K562 (cell line): ENCODE measurements around the gene TGM5. TPM values are rescaled to one million over a fixed set of nuclear protein-coding genes. Genes with fewer than 3 reads are reported as not detected.

Source experiments
- BMI1 ChIP-seq: fragments of 150-350 bp; IDR thresholded peaks from 2 replicates; pipeline ENCODE4 v1.6.1; 2014; ENCODE audit warnings: low read length
- DACH1 ChIP-seq: fragments of 450-650 bp; IDR thresholded peaks from 2 replicates; pipeline ENCODE4 v1.6.1; 2018; ENCODE audit not compliant: partially characterized antibody
- FUS ChIP-seq: fragments of 200-400 bp; formaldehyde crosslinking; optimal IDR thresholded peaks from 2 replicates; pipeline ENCODE3; 2017; ENCODE audit warnings: low read depth, low read length
- HNRNPK ChIP-seq: fragments of 200-400 bp; formaldehyde crosslinking; IDR thresholded peaks from one replicate; pipeline ENCODE4 v1.6.1; 2018; ENCODE audit warnings: mild to moderate bottlenecking, low read depth, low read length; ENCODE audit not compliant: poor library complexity, severe bottlenecking
- HNRNPL ChIP-seq: fragments of 200-400 bp; formaldehyde crosslinking; IDR thresholded peaks from 2 replicates; pipeline ENCODE4 v1.6.1; 2017; ENCODE audit warnings: low read depth, mild to moderate bottlenecking, low read length
- HNRNPUL1 ChIP-seq: fragments of 200-400 bp; formaldehyde crosslinking; IDR thresholded peaks from 2 replicates; pipeline ENCODE4 v1.6.1; 2017; ENCODE audit warnings: low read length
- JUN ChIP-seq, 2 experiments: sonication (generic) in 1 of 2; formaldehyde crosslinking in 1 of 2; IDR thresholded peaks; 2 replicates each; pipeline versions ENCODE4 v1.6.1 to v1.8.0; 2012 to 2022; ENCODE audit warnings: borderline replicate concordance in 2 of 2, mild to moderate bottlenecking in 2 of 2, improper control_type of control experiment in 1 of 2, low read depth in 1 of 2, low read length in 1 of 2, missing genetic modification reagents in 1 of 2
- KLF13 ChIP-seq: fragments of 450-650 bp; IDR thresholded peaks from 2 replicates; pipeline ENCODE4 v1.6.1; 2016; ENCODE audit warnings: missing genetic modification characterization, low read depth, mild to moderate bottlenecking, missing compliant biosample characterization, moderate library complexity, borderline replicate concordance
- KLF6 ChIP-seq: fragments of 250-450 bp; sonication (Bioruptor Pico); IDR thresholded peaks from 2 replicates; pipeline ENCODE4 v1.4.0; 2020; ENCODE audit warnings: mild to moderate bottlenecking, moderate library complexity, borderline replicate concordance
- MEF2A ChIP-seq: IDR thresholded peaks from 2 replicates; pipeline ENCODE4 v1.6.1; 2011; ENCODE audit warnings: low read depth, mild to moderate bottlenecking, low read length, moderate library complexity; ENCODE audit not compliant: control insufficient read depth
- NBN ChIP-seq: fragments of 450-650 bp; IDR thresholded peaks from 2 replicates; pipeline ENCODE4 v1.6.1; 2016; ENCODE audit warnings: low read depth, mild to moderate bottlenecking
- NCOA1 ChIP-seq: fragments of 450-650 bp; IDR thresholded peaks from 2 replicates; pipeline ENCODE4 v1.6.1; 2016; ENCODE audit warnings: low read depth
- SOX6 ChIP-seq: fragments of 450-650 bp; IDR thresholded peaks from 2 replicates; pipeline ENCODE4 v1.6.1; 2014; ENCODE audit warnings: mild to moderate bottlenecking
- TAF1 ChIP-seq: IDR thresholded peaks from 2 replicates; pipeline ENCODE4 v1.6.1; 2011; ENCODE audit warnings: mild to moderate bottlenecking, low read length, moderate library complexity; ENCODE audit not compliant: insufficient read depth, control insufficient read depth, severe bottlenecking; ENCODE audit errors: extremely low read depth
- TCF3 ChIP-seq: sonication (generic); formaldehyde crosslinking; IDR thresholded peaks from 2 replicates; pipeline ENCODE4 v1.4.0; 2020; ENCODE audit warnings: mild to moderate bottlenecking, missing genetic modification reagents
- TCFL5 ChIP-seq: fragments of 250-450 bp; sonication (Bioruptor Pico); conservative IDR thresholded peaks from 2 replicates; pipeline ENCODE4 v1.6.1; 2021; ENCODE audit warnings: mild to moderate bottlenecking, moderate library complexity, matching md5 sums
- ZBTB17 ChIP-seq: fragments of 450-650 bp; formaldehyde crosslinking; IDR thresholded peaks from 2 replicates; pipeline ENCODE4 v1.4.0; 2020; ENCODE audit warnings: mild to moderate bottlenecking
- polyA plus RNA-seq, 8 experiments: library from polyadenylated mRNA; depleted of rRNA in 4 of 8; stranded (reverse) in 5 of 8; unstranded in 3 of 8; fragments of >200 nt; fragmentation: Nextera tagmentation in 2 of 8; fragmentation: Illumina TruSeq in 1 of 8; extraction: Ambion mirVana in 2 of 8; extraction: Trizol in 1 of 8; gene quantifications; 2 replicates each; pipeline versions ENCODE4 v1.2.1 to v1.2.3, GENCODE V29; 2011 to 2014; ENCODE audit warnings: inconsistent platforms in 1 of 8, missing spikeins in 1 of 8
- total RNA-seq, 7 experiments: library from RNA; depleted of rRNA in 6 of 7; stranded (reverse); fragments of >200 nt in 6 of 7; fragmentation: Illumina TruSeq in 2 of 7; extraction: Trizol in 2 of 7; gene quantifications; 2 replicates each; pipeline versions ENCODE4 v1.2.1 to v1.2.3, GENCODE V29; 2011 to 2021; ENCODE audit warnings: low replicate concordance in 1 of 7
- TF ChIP-seq, protein P1 (sequence below): fragments of 250-450 bp; sonication (Bioruptor Pico); IDR thresholded peaks from 2 replicates; pipeline ENCODE4 v1.5.0; 2020; ENCODE audit warnings: mild to moderate bottlenecking, borderline replicate concordance
- TF ChIP-seq, protein P2 (sequence below): fragments of 450-650 bp; IDR thresholded peaks from 2 replicates; pipeline ENCODE4 v1.7.1; 2018; ENCODE audit warnings: mild to moderate bottlenecking, low read depth; ENCODE audit not compliant: partially characterized antibody
- TF ChIP-seq, protein P3 (sequence below): fragments of 450-650 bp; IDR thresholded peaks from 2 replicates; pipeline ENCODE4 v1.6.1; 2016; ENCODE audit warnings: missing biosample characterization, missing genetic modification characterization
- TF ChIP-seq, protein P4 (sequence below), 2 experiments: fragments of 200-800 bp in 1 of 2; sonication (Bioruptor generic) in 1 of 2; sonication (generic) in 1 of 2; formaldehyde crosslinking in 1 of 2; IDR thresholded peaks in 1 of 2; conservative IDR thresholded peaks in 1 of 2; 2 replicates each; pipeline versions ENCODE4 v1.5.0 to v1.6.1; 2016 to 2020; ENCODE audit warnings: missing compliant biosample characterization in 1 of 2, missing genetic modification characterization in 1 of 2, missing genetic modification reagents in 1 of 2

TGM5 gene
- total and polyA plus RNA-seq, 9 of the 15 experiments (the other 6 are each of a cell fraction or from before 2014, with no cell fraction given): 0.03 to 0.10 (median 0.07) TPM; not detected in 6

DNA sequence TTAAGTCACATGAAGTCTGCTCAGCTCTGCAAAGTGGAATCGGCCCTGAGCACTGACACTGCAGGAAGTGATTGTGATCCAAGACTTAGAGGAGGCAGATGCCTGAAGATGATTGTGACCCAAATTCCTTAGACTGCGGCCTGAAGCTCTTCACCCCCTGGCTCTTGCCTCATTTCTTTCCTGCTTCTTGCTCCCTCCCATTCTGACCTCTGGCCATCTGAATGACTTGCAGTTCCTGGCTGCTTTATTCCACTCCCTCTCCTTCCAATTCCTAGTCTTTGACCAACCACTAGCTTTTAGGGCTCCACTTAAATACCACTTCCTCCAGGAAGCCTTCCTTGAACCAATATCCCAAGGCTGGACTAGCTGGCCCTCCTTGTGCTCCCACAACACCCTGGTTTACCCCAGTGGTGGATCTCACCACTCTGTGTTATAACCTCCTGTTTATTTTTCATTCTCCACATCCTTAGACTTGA is 36.0 kb downstream of the TGM5 start (continued):
- TF ChIP-seq NBN (0 out of 2 replicates have a peak, but pooled peaks have one; percentile 45), MEF2A (no peak), DACH1 (no peak), HNRNPL (no peak), TCF3 (CRISPR knock-in tag) (peak; percentile 84), SOX6 (peak; percentile 68), FUS (no peak), HNRNPUL1 (no peak), ZBTB17 (CRISPR knock-in tag) (no peak), BMI1 (no peak), JUN (IDR thresholded peaks at IDR 0.05; ENCODE audit: borderline replicate concordance, low read depth, low read length) (peak; percentile 20; the same call in 1 of the 2 replicates), JUN (CRISPR knock-in tag; IDR thresholded peaks at IDR 0.05; ENCODE audit: borderline replicate concordance) (no peak), TAF1 (no peak), HNRNPK (no peak), KLF13 (tag) (no peak), KLF6 (CRISPR knock-in tag) (no peak), TCFL5 (CRISPR knock-in tag) (no peak), NCOA1 (no peak)
- TF ChIP-seq, protein P1, sequence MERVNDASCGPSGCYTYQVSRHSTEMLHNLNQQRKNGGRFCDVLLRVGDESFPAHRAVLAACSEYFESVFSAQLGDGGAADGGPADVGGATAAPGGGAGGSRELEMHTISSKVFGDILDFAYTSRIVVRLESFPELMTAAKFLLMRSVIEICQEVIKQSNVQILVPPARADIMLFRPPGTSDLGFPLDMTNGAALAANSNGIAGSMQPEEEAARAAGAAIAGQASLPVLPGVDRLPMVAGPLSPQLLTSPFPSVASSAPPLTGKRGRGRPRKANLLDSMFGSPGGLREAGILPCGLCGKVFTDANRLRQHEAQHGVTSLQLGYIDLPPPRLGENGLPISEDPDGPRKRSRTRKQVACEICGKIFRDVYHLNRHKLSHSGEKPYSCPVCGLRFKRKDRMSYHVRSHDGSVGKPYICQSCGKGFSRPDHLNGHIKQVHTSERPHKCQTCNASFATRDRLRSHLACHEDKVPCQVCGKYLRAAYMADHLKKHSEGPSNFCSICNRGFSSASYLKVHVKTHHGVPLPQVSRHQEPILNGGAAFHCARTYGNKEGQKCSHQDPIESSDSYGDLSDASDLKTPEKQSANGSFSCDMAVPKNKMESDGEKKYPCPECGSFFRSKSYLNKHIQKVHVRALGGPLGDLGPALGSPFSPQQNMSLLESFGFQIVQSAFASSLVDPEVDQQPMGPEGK (CRISPR knock-in tag): no peak
- TF ChIP-seq, protein P2, sequence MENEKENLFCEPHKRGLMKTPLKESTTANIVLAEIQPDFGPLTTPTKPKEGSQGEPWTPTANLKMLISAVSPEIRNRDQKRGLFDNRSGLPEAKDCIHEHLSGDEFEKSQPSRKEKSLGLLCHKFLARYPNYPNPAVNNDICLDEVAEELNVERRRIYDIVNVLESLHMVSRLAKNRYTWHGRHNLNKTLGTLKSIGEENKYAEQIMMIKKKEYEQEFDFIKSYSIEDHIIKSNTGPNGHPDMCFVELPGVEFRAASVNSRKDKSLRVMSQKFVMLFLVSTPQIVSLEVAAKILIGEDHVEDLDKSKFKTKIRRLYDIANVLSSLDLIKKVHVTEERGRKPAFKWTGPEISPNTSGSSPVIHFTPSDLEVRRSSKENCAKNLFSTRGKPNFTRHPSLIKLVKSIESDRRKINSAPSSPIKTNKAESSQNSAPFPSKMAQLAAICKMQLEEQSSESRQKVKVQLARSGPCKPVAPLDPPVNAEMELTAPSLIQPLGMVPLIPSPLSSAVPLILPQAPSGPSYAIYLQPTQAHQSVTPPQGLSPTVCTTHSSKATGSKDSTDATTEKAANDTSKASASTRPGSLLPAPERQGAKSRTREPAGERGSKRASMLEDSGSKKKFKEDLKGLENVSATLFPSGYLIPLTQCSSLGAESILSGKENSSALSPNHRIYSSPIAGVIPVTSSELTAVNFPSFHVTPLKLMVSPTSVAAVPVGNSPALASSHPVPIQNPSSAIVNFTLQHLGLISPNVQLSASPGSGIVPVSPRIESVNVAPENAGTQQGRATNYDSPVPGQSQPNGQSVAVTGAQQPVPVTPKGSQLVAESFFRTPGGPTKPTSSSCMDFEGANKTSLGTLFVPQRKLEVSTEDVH: no peak
- TF ChIP-seq, protein P3, sequence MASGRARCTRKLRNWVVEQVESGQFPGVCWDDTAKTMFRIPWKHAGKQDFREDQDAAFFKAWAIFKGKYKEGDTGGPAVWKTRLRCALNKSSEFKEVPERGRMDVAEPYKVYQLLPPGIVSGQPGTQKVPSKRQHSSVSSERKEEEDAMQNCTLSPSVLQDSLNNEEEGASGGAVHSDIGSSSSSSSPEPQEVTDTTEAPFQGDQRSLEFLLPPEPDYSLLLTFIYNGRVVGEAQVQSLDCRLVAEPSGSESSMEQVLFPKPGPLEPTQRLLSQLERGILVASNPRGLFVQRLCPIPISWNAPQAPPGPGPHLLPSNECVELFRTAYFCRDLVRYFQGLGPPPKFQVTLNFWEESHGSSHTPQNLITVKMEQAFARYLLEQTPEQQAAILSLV (tag): no peak
- TF ChIP-seq, protein P4, sequence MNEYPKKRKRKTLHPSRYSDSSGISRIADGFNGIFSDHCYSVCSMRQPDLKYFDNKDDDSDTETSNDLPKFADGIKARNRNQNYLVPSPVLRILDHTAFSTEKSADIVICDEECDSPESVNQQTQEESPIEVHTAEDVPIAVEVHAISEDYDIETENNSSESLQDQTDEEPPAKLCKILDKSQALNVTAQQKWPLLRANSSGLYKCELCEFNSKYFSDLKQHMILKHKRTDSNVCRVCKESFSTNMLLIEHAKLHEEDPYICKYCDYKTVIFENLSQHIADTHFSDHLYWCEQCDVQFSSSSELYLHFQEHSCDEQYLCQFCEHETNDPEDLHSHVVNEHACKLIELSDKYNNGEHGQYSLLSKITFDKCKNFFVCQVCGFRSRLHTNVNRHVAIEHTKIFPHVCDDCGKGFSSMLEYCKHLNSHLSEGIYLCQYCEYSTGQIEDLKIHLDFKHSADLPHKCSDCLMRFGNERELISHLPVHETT (CRISPR knock-in tag; conservative IDR thresholded peaks at IDR 0.05 in 1 of 2, IDR thresholded peaks at IDR 0.05 in 1 of 2): 0 out of 4 replicates have a peak, but pooled peaks of 1 of the 2 experiments have one; percentile 17
